Activated CD8-positive, alpha-beta memory T cell treated with anti-CD3 and anti-CD28 coated beads, Interleukin-2, amount 10 ng/mL, durations not matched to agents 7 days and 5 days (primary cell): ENCODE results near the gene LMX1B. TPM values are rescaled to one million over a fixed set of nuclear protein-coding genes. Genes with fewer than 3 reads are reported as not detected.
"Not testable (repeated sequence)": the region's sequence is repeated elsewhere in the genome, so short reads cannot be mapped to it uniquely, and the experiment has no call there.

Source experiments
- ATAC-seq: fragments of 150-1000 bp; cut with Tn5 transposase; one replicate; pipeline ENCODE4 v1.10.0; 2021; ENCODE audit warnings: moderate library complexity
- CTCF ChIA-PET: fragments of 350-600 bp; sonication (Branson Sonifier 250); formaldehyde crosslinking; loops from one replicate; lab custom pipeline; 2021; ENCODE audit warnings: antibody characterized with exemption; lab: Charles Lee
- DNase-seq: peaks from one replicate; pipeline ENCODE4 v3.0.0-alpha.2; 2020
- H3K27ac Mint-ChIP-seq: one replicate; pipeline ENCODE4 v1.8.0; 2021; ENCODE audit warnings: mild to moderate bottlenecking, mixed read lengths
- H3K27me3 Mint-ChIP-seq: one replicate; pipeline ENCODE4 v1.8.0; 2021; ENCODE audit warnings: mixed read lengths
- H3K36me3 Mint-ChIP-seq: one replicate; pipeline ENCODE4 v1.8.0; 2021; ENCODE audit warnings: mild to moderate bottlenecking, mixed read lengths
- H3K4me1 Mint-ChIP-seq: one replicate; pipeline ENCODE4 v1.8.0; 2021; ENCODE audit warnings: mixed read lengths
- H3K4me3 Mint-ChIP-seq: one replicate; pipeline ENCODE4 v1.8.0; 2021; ENCODE audit warnings: mild to moderate bottlenecking, moderate library complexity, mixed read lengths
- H3K9me3 Mint-ChIP-seq: one replicate; pipeline ENCODE4 v1.8.0; 2022; ENCODE audit warnings: low read depth, mixed read lengths
- total RNA-seq, 2 experiments: library from RNA; stranded (reverse); gene quantifications; one replicate each; pipeline ENCODE4 v1.2.3, GENCODE V29; 2021

The LMX1B gene
- total RNA-seq = not detected

DNA sequence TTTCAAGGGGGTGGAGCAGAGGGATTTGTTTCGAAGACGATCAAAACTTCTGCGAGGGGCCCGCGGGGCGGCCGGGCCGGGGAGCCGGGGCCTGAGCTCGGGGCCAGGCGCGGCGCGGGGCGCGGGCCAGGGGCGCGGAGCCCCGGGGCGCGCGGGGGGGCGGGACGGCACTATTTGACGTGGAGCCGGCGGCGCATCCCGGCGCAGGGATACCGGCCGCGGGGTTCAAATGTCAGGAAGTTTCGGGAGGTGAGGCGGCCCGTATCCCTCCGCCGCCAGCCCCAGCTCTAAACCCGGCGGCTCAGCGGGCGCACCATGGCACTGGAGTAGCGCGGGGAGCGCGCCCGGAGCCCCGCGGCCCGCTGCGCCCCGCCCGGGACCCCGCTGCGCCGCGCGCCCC is at the start of gene LMX1B:
Gene LMX1B, plus strand, starts transcription at position 278 of the 400 bp plus-strand sequence. CDS start 522 bp downstream, outside the sequence.
- Mint-ChIP-seq H3K36me3 (peaks cover 6% of the 10 kb centered on the region), H3K4me3 (peak within 1 kb of the TSS; percentile 32), H3K27me3 (peaks cover 81% of the 10 kb centered on the region), H3K27ac (peak within 1 kb of the TSS; percentile 76), H3K4me1 (peaks cover 26% of the 10 kb centered on the region), H3K9me3 (no peaks in the 10 kb centered on the region)
- ATAC-seq = no peak
- CTCF ChIA-PET = interaction anchor here (1.3 to 1.5 kb wide), 4 partner anchors 77 to 168 kb away, joined by 3 to 6 read pairs (median 3); no protein-coding TSS in a partner anchor
- no peak for DNase-seq

DNA sequence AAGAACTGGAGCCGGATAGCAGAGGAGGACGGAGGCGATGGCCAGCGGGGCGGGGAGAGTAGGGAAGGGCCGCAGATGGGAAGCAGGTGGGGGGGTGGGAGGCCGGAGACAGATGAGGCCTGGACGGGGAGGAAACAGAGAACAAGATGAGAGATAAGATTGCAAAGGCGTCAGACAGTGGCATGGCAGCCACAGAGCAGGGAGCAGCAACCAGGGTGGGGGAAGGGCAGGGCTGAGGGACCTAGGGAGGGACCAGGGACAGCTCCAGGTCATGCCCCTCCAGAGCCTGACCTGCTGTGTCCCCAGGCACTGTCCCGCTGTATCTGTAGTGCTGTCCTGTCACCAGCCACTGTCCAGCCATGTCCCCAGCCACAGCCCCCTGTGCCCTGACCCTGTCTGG is 49.6 kb upstream of the LMX1B start:
- Mint-ChIP-seq H3K27me3 (peaks cover 52% of the 10 kb centered on the region), H3K9me3 (no peaks in the 10 kb centered on the region), H3K27ac (no peak overlapping the region), H3K36me3 (no peaks in the 10 kb centered on the region), H3K4me3 (no peak overlapping the region), H3K4me1 (no peaks in the 10 kb centered on the region)
- ATAC-seq (no peak), DNase-seq (no peak)
- CTCF ChIA-PET = interaction anchor here (1.3 to 2.9 kb wide), 3 partner anchors 47 to 65 kb away, joined by 3 to 13 read pairs (median 10); no protein-coding TSS in a partner anchor

GRCh38 chr9:126564716-126565115 is 49.0 kb upstream of the LMX1B start:
- Mint-ChIP-seq H3K9me3 (no peaks in the 10 kb centered on the region), H3K36me3 (no peaks in the 10 kb centered on the region), H3K27me3 (peaks cover 46% of the 10 kb centered on the region), H3K4me1 (no peaks in the 10 kb centered on the region), H3K27ac (no peak overlapping the region), H3K4me3 (no peak overlapping the region)
- CTCF ChIA-PET = interaction anchor here (1.3 kb wide), 1 partner anchor 66 kb away, joined by 3 read pairs; no protein-coding TSS in a partner anchor
- ATAC-seq (no peak), DNase-seq (no peak)

GRCh38 chr9:126565336-126566128 is 48.2 kb upstream of the LMX1B start:
- ATAC-seq (no peak), DNase-seq (no peak)
- CTCF ChIA-PET = interaction anchor here (1.3 kb wide), 1 partner anchor 66 kb away, joined by 3 read pairs; no protein-coding TSS in a partner anchor
- H3K4me3 Mint-ChIP-seq = no peak overlapping the region
- peaks cover 41% of the 10 kb centered on the region for H3K27me3 Mint-ChIP-seq
- no peaks in the 10 kb centered on the region for H3K36me3 Mint-ChIP-seq
- H3K9me3 Mint-ChIP-seq = no peaks in the 10 kb centered on the region
- no peaks in the 10 kb centered on the region for H3K4me1 Mint-ChIP-seq
- no peak overlapping the region for H3K27ac Mint-ChIP-seq

GRCh38 chr9:126569036-126569435 is 44.7 kb upstream of the LMX1B start:
- H3K4me1 Mint-ChIP-seq = no peaks in the 10 kb centered on the region
- DNase-seq (no peak), ATAC-seq (no peak)
- H3K27ac Mint-ChIP-seq = no peak overlapping the region
- H3K4me3 Mint-ChIP-seq = no peak overlapping the region
- H3K9me3 Mint-ChIP-seq = no peaks in the 10 kb centered on the region
- no peaks in the 10 kb centered on the region for H3K36me3 Mint-ChIP-seq
- CTCF ChIA-PET = no interaction called here
- H3K27me3 Mint-ChIP-seq = peaks cover 30% of the 10 kb centered on the region

DNA sequence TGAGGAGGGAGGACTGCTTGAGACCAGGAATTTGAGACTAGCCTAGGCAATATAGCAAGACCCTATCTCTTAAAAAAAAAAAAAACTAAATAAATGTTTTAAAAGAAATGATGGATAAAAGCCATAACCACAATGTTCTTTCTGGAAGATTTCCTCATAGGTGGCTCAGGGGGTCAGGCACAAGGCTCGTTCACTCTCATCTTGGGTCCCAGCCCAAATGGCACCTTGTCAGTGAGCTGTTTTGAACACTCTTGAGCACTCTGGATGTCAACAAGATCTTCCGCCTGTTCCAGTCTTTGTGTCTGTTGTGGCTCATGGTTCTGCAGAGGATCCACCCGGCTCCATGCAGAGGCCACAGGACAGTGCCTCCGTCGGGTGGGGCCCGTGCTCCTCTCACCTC is 35.7 kb upstream of the LMX1B start:
- Mint-ChIP-seq H3K9me3 (no peaks in the 10 kb centered on the region), H3K36me3 (no peaks in the 10 kb centered on the region), H3K27me3 (peaks cover 16% of the 10 kb centered on the region), H3K4me1 (no peaks in the 10 kb centered on the region), H3K27ac (no peak overlapping the region), H3K4me3 (no peak overlapping the region)
- ATAC-seq = no peak
- CTCF ChIA-PET = interaction anchor here (1.0 kb wide), 1 partner anchor 78 kb away, joined by 4 read pairs; no protein-coding TSS in a partner anchor
- no peak for DNase-seq

GRCh38 chr9:126580319-126580718 is 33.4 kb upstream of the LMX1B start:
- H3K9me3 Mint-ChIP-seq, H3K27ac Mint-ChIP-seq, ATAC-seq, H3K4me3 Mint-ChIP-seq, H3K36me3 Mint-ChIP-seq, H3K4me1 Mint-ChIP-seq, DNase-seq: not testable (repeated sequence)
- CTCF ChIA-PET = interaction anchor here (1.0 kb wide), 1 partner anchor 22 kb away, joined by 3 read pairs; no protein-coding TSS in a partner anchor
- H3K27me3 Mint-ChIP-seq = peaks cover 24% of the 10 kb centered on the region

DNA sequence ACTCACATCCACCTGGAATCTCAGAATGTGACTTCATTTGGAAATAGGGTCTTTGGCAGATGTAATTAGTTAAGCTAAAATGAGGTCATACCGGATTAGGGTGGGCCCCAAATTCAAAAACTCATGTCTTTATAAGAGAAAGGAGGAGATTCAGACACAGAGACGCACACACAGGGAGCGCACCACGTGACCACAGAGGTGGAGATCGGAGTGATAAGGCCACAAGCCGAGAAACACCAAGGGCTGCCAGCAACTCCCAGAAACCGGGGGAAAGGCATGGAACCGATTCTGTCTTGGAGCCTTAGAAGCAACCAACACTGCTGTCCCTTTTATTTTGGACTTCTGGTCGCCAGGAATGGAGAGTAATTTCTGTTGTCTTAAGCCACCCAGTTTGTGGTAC is 31.8 kb upstream of the LMX1B start:
- no peak overlapping the region for H3K4me3 Mint-ChIP-seq
- ATAC-seq = no peak

GRCh38 chr9:126582427-126582826 is 31.3 kb upstream of the LMX1B start:
- DNase-seq = no peak
- Mint-ChIP-seq H3K4me1 (no peaks in the 10 kb centered on the region), H3K27ac (no peak overlapping the region), H3K36me3 (no peaks in the 10 kb centered on the region), H3K9me3 (no peaks in the 10 kb centered on the region), H3K4me3 (no peak overlapping the region), H3K27me3 (peaks cover 33% of the 10 kb centered on the region)
- no peak for ATAC-seq
- CTCF ChIA-PET = no interaction called here

More for the DNA sequence above, 31.8 kb upstream of the LMX1B start:
- no peaks in the 10 kb centered on the region for H3K36me3 Mint-ChIP-seq
- H3K4me1 Mint-ChIP-seq = no peaks in the 10 kb centered on the region
- no peak overlapping the region for H3K27ac Mint-ChIP-seq
- peaks cover 36% of the 10 kb centered on the region for H3K27me3 Mint-ChIP-seq
- DNase-seq = no peak
- CTCF ChIA-PET = no interaction called here
- no peaks in the 10 kb centered on the region for H3K9me3 Mint-ChIP-seq

DNA sequence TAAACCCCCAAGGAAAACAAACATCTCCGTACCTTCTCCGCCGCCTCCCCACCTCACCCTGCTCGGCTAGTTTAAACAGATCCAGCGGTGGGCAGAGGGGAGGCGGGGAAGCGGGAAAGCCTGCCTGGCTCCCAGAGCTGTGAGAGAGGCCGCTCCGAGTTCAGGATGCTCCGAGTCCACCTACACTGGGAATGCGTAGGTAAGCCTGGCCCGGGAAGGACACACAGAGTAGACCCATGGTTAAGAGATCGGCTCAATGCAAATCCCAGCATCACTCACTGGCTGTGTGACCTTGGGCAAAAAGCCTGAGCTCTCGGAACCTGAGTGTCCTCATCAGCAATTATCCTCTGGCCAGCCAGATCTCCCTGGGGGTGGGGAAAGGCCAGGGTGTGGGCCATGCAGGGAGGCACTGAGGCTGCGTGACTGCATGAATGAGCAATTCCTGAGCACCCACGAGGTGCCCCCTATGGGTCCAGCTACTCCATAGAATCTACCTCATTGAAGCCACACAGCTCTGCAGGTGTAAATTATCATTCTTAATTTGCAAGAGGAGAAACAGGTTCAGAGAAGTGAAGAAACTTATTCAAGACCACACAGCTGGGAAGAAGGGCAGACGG is 30.5 kb upstream of the LMX1B start:
- Mint-ChIP-seq H3K27me3 (peaks cover 34% of the 10 kb centered on the region), H3K4me1 (no peaks in the 10 kb centered on the region), H3K9me3 (no peaks in the 10 kb centered on the region), H3K4me3 (no peak overlapping the region), H3K27ac (no peak overlapping the region), H3K36me3 (no peaks in the 10 kb centered on the region)
- ATAC-seq = no peak
- CTCF ChIA-PET = no interaction called here
- DNase-seq = no peak

DNA sequence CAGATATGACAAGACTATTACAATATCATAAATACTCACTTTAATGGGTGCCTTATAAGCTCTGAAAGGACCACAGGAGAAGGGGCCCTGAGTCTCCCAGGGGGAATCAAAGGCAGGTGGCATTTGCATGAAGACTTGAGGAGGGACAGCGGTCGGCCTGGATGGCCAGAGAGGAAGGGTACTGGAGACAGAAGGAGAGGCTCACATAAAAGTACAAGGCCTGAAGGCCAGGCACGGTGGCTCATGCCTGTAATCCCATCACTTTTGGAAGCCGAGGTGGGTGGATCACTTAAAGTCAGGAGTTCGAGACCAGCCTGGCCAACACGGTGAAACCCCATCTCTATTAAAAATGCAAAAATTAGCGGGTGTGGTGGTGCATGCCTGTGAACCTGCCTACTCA is 29.1 kb upstream of the LMX1B start:
- DNase-seq (no peak), ATAC-seq (no peak)
- H3K27me3 Mint-ChIP-seq = peaks cover 41% of the 10 kb centered on the region
- H3K36me3 Mint-ChIP-seq = no peaks in the 10 kb centered on the region
- H3K4me1 Mint-ChIP-seq = no peaks in the 10 kb centered on the region
- CTCF ChIA-PET = interaction anchor here (0.7 kb wide), 1 partner anchor 67 kb away, joined by 3 read pairs; no protein-coding TSS in a partner anchor
- no peak overlapping the region for H3K4me3 Mint-ChIP-seq
- H3K9me3 Mint-ChIP-seq = no peaks in the 10 kb centered on the region
- H3K27ac Mint-ChIP-seq = no peak overlapping the region

DNA sequence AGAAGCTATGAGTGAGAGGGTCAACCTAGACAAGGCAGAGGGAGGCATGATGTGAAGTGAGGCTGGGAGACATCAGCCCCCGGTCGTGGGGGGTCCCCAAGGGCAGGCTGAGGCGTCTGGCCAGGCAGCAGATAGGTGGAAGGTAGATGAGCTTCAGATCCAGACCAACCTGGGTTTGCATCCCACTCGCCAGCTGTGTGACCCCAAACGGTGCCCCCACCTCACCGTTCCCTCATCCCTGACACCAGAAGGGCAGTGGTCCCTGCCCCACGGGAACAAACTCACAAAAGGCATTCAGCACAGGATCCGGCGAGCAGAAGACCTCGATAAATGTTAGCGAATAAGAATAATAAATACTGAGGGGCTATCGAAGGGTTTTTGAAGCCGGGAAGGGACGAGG is 27.5 kb upstream of the LMX1B start:
- no peak overlapping the region for H3K27ac Mint-ChIP-seq
- H3K36me3 Mint-ChIP-seq = no peaks in the 10 kb centered on the region
- DNase-seq (no peak), ATAC-seq (no peak)
- H3K4me3 Mint-ChIP-seq = no peak overlapping the region
- CTCF ChIA-PET = interaction anchor here (1.5 kb wide), 1 partner anchor 29 kb away, joined by 3 read pairs; no protein-coding TSS in a partner anchor
- H3K4me1 Mint-ChIP-seq = no peaks in the 10 kb centered on the region
- no peaks in the 10 kb centered on the region for H3K9me3 Mint-ChIP-seq
- peaks cover 48% of the 10 kb centered on the region for H3K27me3 Mint-ChIP-seq

- peaks cover 49% of the 10 kb centered on the region for H3K27me3 Mint-ChIP-seq
- H3K9me3 Mint-ChIP-seq = no peaks in the 10 kb centered on the region
- no peaks in the 10 kb centered on the region for H3K36me3 Mint-ChIP-seq
- H3K27ac Mint-ChIP-seq = no peak overlapping the region
- DNase-seq (no peak), ATAC-seq (no peak)
- CTCF ChIA-PET = no interaction called here
- H3K4me3 Mint-ChIP-seq = no peak overlapping the region
- H3K4me1 Mint-ChIP-seq = no peaks in the 10 kb centered on the region
Observed at GRCh38 chr9:126587187-126588185, 26.2 kb upstream of the LMX1B start.
